HG03196 (cell line): ENCODE measurements around the gene KIAA0753.

Experiments used
- ATAC-seq: cut with Tn5 transposase; IDR thresholded peaks from one replicate; pipeline ENCODE4 v1.9.1; 2021; ENCODE audit not compliant: unreplicated experiment

Gene KIAA0753

DNA sequence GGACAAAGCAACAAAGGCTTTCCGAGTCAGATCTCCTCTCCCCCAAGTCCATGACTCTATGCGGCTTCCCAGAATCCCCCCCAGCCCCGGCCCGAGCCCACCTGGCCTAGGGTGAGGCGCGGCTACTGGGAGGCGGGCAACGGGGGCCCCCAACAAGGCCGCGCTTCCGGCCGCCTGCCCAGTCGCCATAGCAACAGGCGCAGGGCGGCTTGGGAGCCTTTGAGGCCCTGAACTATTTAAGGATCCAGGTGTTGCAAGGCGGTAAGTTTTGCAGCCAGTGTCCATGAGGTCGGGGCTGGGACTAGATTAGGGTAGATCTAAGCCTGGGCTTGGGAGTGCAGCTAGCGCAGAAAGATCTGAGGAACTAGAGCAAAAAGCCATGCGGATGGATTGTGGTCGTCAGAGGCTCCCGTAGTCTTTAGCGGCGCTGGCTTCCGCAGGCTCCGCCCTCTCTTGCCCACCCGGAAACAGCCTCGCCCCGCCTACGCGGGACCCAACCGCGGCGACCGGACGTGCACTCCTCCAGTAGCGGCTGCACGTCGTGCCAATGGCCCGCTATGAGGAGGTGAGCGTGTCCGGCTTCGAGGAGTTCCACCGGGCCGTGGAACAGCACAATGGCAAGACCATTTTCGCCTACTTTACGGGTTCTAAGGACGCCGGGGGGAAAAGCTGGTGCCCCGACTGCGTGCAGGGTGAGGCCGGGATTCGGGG lies at the start of gene KIAA0753, which contains the start of gene TXNDC17:
Gene KIAA0753, minus strand, starts transcription at position 176 of the 711 bp plus-strand sequence. CDS start 5,608 bp downstream, outside the sequence.
Gene TXNDC17, plus strand, starts transcription at position 525 of the 711 bp plus-strand sequence. Its CDS starts 23 bp downstream, at position 548.
- ATAC-seq = peak; percentile 88

DNA sequence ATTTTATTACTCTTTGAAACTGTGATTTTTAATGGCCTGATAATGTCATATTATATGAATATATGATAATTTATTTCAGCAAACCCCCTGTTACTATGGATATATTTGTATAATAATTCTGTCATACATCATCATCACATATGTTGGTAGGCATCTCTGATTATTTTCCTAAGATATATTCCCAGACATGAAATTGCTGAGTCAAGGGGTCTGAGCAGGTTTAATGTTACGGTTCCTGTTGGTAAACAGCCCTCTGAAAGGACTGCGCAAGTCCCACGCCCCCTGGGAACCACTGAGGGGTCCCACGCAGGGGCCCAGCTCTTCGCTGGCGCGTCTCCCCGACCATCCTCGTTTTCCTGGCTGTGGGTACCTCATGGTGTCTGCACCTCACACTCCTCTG lies 48.4 kb upstream of the KIAA0753 start:
- no peak for ATAC-seq

DNA sequence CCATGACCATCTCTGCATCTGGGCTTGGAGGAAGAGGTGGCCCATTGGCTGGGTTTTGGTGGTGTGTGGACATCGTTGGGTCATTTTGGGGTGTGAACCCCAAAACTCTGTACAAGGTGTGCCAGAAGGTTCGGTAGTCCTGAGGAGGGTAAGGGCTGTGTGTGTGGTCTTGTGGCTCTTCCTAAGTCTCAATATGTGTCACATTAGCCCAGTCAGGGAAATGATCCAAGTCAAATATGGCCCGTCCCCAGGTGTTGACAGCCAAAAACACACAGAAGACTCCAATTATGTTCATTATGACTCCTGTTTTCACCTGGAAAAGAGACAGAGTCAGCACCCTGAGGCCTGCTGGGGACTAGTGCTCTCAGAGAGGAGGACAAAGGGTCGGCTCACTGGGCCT lies 45.5 kb upstream of the KIAA0753 start:
- no peak for ATAC-seq

DNA sequence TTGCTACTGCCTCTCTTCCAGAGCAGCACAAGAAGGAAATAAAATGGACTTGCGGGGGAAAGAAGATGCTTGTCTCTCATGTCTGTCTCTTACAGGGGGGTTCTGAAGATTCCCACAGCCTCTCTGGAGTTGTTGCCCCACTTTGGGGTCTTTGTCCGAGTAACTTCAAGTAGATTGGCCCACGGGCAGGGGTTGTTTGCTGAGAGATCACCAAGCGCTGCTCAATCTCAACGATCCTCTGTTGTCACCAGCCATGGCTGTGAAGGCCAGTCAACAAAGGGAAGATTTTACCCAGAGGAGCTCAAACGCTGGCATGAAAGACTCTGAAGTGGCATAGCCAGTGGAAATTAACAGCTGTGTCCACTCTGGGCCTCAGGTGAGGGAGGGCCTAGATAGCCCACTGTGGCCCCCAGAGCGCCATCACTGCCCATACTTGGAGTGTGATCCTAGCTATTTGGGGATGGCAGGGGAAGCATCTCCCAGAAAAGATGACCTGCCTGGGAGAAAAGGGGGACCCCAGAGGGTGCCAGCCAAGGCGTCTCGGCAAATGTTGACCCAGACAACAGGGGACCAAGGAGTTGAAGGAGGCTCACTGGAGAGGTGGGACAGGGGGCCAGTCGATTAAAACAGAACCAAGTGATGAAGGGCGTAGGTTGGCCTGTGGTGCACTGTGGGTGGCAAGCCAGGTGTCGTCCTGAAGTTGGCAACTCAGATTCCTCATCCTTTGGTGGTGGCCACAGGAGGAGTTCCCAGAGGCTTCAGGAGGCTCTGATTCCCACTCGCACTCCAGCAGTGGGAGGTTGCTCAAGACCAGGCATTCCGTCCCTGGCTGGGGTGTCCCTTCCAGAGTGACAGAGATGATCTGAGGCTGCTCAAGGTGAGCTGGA lies 44.6 kb upstream of the KIAA0753 start:
- ATAC-seq = no peak

DNA sequence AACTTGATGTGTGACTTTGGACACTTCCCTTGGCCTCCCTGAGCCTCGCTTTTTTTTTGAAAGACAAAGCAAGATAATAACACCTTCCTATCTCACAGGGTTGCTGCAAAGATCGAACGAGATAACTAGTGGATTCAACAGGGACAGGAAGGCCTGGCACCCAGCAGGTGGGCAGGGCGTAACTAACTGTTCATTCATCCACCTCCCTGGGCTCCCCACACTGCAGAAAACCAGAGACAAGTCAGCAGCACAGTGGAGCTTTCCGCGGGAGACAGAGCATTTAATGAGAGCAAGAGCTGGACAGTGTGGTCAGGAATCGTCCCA lies 43.9 kb upstream of the KIAA0753 start:
- ATAC-seq = no peak

DNA sequence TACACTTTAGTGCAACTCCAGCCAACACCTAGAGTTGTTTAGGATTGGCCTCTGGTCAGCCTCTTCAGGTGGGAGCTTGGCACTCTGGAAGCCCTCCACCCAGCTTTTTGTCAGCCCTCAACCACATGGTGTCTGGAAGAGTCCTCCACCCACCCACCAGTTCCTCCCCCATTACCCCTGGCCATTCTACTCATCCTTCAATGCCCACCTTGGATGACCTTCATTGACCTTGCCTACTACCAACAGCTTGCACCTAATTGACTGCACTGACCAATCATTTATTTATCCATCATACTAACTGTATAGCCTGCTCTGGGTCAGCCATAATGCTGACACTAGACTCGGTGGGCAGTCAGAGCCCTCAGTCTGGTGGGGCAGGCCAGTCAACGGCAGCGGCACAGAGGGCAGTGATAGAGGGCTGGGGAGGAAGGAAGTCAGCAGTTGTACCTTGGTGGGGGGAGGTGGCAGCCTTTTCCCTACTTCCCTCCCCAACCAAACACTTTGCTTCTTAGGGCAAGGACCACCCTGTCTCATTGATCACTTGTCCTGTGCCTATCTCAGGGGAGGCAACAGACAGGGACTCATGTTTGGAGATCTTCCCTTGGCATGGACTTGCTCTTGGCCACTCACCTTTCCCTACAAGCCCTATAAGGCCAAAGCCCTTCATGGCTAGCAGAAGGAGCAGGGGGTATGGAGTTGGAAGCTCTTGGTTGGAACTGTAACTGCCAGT lies 43.4 kb upstream of the KIAA0753 start:
- ATAC-seq = no peak

DNA sequence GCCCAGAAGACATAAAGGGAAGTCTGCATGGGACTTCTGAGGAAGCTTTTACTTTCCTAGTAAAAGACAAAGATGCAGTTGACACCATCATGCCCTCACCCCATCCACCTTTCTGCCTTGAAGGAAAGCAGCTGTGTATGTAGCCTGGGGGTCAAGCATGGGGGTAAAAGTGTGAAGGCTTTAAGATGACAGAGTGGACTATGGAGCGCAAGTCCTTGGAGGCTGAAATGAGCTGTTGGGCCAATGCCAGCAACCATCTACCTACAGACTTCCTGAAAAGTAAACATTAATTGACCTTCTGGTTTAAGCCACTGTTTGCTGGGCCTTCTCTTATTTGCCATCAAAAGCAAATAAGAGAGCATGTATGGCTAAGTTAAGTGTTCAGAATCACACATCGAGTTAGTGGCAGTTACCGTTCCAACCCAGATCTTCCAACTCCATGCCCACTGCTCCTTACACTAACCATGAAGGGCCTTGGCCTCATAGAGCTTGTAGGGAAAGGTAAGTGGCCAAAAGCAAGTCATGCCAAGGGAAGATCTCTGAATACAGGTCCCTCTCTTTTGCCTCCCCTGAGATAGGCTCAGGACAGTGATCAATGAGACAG lies 42.7 kb upstream of the KIAA0753 start:
- no peak for ATAC-seq

DNA sequence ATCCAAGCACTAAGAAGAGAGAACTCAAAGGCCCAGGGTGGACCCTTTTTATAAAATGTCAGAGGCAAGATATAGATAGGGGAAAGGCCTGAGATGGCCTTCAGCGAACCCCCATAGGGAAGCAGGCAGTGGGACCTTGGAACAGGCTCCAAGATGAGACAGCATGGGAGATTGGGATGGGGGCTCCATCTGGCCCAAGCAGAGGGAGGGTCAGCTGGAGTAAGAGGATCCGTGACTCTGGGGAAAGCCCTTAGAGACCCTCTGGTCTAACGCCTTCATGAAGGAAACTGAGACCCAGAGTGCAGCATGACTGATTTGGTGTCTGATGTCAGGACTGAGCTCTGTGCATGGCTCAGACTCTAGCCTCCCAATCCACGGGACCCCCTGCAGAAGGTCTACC lies 41.8 kb upstream of the KIAA0753 start:
- no peak for ATAC-seq

DNA sequence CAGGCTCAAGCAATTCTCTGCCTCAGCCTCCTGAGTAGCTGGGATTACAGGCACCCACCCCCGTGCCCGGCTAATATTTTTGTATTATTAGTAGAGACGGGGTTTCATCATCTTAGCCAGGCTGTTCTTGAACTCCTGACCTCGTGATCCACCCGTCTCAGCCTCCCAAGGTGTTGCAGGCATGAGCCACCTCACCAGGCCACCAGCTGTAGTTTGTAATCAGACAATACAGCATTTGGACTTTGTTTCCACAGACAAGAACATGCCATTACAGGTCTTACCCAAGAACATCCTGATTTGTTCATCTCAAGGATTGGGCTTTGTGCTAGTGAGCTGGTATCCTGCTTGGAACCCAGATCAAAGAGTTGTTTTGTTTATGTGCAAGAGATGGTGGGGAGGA lies 41.2 kb upstream of the KIAA0753 start:
- ATAC-seq = no peak

DNA sequence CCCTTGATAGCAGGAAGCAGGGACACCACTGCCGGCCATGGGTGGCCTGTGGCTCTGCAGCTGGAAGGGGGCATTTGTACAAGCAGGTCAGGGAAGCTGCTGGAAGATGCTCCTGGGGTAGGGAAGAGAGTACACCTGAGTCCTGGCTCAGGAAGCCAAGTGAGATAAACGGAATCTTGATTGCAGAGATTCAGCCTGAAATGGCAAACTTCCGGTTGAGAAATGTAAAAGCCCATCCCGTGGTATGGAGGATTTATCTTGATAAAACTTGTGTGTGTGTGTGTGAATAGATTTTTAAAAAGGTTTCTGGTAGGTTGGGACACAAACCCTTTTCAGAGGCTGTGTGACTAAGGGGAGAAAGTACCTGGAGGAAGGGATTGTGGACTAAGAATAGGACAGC lies 40.7 kb upstream of the KIAA0753 start:
- no peak for ATAC-seq

DNA sequence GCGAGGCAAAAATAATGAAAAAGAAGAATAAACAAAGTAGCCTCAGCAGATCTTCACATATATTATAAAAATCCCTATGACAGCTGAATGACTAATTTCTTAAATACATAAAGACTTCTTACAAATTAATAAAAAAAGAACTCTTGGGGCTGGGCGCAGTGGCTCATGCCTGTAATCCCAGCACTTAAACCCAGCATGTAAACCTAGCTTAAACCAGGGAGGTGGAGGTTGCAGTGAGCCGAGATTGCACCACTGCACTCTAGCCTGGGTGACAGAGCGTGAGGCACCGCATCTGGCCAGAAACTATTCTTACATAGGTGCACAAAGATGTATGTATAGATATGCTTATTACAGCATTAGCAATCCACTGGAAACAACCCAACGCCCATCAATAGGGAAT lies 38.7 kb upstream of the KIAA0753 start:
- no peak for ATAC-seq

DNA sequence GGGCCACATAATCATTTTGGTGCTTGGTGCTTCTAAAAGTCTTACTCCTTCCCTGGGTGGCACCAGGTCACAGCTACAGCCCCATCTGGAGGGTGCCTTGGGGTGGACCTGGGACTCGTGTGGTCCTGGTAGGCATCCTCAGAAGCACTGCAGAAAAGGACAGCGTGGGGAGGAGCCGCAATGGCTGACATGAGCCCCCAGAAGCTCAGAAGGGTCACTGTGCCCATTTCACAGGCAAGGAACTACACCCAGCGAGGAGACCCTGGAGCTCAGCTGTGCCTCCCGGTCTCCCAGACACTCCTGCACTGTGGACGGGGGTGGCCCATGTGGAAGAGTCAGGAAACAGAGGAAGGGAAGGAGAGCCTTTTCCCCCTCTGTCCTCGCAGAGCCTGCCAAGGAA lies 37.4 kb upstream of the KIAA0753 start:
- no peak for ATAC-seq

DNA sequence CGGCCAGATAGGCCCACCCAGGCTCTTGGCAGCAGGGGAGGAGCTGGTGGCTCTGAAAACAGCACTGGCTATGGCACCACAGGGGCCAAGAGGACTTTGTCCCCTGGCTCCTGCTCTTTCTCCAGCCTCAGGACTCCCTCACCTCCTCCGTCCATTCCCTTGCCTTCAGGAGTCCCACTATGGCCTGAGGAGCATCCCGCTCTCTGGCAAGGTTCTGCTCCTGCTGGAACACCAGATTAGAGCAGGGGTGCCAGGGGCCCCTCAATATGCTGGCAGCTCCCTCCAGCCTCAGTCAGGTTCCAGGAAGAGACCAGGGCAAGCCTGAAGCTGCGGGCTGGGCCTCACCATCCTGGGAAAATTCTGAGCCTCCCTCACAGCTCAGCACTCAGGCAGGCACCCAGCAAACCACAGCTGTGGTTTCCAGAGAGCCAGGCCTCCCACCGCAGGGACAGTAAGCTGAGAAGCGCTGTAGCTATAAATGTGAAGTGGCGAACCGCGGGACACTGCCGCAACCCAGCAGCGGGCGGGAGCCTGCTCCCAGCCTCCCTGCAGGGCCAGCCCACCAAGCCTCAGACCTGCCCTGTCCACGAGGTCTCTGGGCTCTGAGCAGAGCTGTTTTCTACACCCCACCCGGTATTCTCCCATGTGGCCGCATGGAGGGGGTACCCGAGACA lies 36.8 kb upstream of the KIAA0753 start:
- ATAC-seq = no peak

DNA sequence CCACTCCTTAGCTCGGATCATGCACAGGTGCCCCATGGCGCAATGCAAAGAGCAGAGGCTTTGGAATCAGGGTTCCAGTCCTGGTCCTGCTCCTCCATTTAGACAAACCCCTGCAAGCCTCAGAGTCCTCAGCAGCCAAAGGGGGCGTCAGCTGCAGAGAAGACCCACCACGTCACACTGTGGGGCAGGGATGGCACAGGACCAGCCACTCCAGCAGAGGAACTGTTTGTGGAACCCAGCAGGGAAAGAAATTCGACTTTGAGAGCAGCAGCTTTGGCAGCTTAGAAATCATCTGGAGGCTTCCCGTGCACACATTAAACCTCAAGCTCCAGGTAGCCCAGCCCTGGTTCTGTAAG lies 36.3 kb upstream of the KIAA0753 start:
- ATAC-seq = no peak

DNA sequence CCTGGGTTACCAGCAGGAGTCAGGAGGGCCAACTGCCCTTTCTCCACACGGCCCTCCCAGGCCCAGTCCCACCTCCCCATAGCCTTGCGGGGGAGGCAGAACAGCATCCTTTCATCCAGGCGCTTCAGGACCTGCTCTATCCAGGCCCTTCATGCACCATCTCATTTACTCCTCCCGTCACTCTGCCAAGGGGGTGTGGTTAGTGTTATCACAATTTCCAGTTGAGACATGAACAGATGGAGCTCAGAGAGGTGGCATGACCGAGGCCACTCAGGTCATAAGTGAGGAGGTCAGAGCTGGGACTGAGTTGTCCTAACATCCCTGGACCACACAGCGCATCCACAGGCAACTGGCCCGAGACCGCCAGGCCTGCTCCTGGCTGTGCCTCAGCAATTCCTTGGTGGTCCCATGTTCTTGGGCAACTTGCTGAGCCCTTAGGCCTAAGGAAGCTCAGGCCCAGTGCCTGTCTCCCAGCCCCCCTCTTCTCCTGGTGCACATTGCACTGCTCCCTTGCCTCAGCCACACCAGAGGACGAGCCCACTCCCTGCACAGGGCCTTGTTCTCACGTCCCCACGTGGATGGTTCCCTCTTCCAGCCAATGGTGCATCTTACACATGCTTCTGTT lies 34.8 kb upstream of the KIAA0753 start:
- no peak for ATAC-seq

DNA sequence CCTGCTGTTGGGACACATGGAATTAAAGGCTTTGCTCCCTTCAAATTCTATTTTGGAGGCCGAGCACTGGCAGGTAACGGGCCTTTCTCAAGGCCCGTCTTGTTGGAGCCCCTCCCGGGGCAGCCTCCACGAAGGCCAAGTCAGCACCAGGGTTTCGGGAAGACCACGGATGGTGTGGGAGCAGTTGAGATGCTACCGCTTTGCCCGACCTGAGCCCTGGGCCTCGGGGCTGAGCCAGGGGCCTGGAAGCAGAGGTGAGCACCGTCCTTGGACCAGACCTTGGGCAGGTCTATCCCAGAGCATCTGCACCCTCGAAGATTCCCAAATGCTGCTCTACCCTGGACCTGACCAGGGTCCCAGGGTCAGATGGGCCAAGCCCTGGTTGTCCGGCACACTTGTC lies 34.1 kb upstream of the KIAA0753 start:
- no peak for ATAC-seq

DNA sequence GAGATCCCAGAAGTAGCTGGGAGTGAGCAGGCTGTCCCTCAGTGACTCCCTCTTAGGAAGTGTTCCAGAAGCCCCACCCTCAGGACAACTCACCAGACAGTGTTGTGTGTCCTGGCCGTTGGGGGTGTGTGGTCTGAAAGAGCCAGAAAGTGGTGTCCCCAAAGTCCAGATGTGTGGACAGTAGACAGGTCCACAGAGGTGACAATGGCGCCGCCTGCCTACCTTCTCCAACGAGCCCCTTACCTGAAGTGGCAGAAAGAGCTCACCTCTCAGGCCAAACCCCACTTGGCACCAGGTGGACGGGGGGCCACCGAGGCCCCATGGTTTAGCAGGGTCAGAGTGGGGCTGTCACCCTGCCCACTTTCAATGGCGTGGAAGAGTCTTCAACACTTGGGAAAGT lies 30.9 kb upstream of the KIAA0753 start:
- no peak for ATAC-seq

DNA sequence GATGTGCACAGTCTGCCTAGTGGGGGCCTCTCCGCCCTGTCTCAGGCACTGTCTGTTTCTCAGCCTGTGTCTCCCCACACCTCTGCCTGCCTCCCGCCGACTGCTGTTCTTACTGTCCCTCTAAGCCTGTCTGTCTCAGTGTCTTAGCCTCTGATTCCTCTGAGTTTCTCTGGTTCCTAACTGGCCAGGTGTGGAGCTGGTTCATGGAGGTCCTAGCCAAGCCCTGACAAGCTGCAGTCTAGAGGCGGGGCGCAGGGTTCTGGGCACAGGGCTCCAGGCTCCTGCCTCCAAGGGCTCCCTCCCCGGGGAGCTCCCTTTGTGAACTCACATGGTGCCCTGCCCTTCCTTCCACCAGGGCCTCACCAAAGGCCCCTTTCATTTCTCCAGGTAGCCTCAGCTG lies 30.5 kb upstream of the KIAA0753 start:
- no peak for ATAC-seq

DNA sequence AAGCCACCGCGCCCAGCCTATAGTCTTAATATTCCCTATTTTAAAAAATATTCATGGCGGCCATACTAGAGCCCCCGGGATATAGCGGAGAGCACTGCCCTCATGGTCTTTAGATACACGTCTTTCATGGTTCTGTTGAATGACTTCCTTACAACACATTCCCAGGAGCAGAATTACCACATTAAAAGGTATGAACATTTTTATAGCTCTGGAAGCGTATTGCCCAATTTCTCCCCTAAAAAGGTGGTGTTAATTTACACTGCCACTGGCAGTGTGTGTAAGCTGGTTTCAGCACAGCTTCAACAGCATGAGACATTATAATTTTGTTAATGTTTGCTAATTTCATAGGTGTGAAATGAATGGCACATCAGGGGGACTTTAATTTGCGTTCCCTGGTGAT lies 30.1 kb upstream of the KIAA0753 start:
- no peak for ATAC-seq

DNA sequence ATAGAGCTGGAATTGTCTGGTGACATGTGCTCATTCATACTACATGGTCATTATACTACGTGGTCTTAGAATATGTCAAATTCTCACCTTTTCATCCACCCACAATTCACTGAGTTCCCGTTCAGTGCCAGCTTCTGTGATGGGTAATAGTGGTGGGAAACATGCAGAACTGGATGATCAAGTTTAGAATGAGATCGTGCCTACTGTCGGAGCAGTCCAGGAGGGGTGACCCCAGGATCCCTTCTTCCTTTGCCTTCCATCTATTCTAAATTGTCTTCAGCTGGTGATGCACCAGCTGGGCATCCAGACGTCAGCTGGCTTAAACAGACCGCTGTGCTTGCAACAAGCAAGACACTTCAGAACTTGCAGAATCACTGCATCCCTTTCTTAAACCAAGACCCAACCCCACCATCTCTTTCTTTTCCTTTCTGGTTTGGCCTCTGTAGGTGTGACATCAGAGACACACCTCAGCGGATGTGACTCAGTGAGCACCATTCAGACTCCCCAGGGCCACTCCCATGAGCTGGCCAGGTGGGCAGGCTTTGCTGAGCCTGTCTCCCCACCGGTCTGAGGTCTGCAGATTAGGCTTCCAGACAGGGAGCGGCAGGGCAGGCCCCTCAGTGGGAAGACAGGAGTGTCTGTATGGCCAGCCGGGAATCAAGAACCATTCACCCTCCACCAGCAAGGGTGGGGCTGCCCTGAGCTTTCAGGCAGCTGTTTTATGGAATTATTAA lies 29.1 kb upstream of the KIAA0753 start:
- ATAC-seq = no peak
